ENCODE measurements around the gene DUSP16. TPM values are rescaled to one million over a fixed set of nuclear protein-coding genes. Genes with fewer than 3 reads are reported as not detected.
"Not testable (repeated sequence)": the region's sequence is repeated elsewhere in the genome, so short reads cannot be mapped to it uniquely, and the experiment has no call there.

The DUSP16 gene
- total RNA-seq, 1 donor from 2014 or later: 26.1 TPM

GRCh38 chr12:12572659-12573058, 10.0 kb upstream of the DUSP16 start:
- Mint-ChIP-seq H3K27me3 (ENCODE audit: insufficient read depth, low read depth) (no peaks in the 10 kb centered on the region), H3K4me1 (no peaks in the 10 kb centered on the region), H3K4me3 (no peak overlapping the region), H3K36me3 (no peaks in the 10 kb centered on the region), H3K9me3 (peaks cover under 1% of the 10 kb centered on the region), H3K27ac (no peak overlapping the region)
- H3K4me1 ChIP-seq: no peaks in the 10 kb centered on the region
- no peak overlapping the region for H3K9ac ChIP-seq
- no peaks in the 10 kb centered on the region for H4K20me1 ChIP-seq (ENCODE audit: low read depth)
- TF ChIP-seq EZH2 (IDR thresholded peaks at IDR 0.05) (no peak), CTCF (IDR thresholded peaks at IDR 0.05) (no peak), EZH2phosphoT487 (IDR thresholded peaks at IDR 0.05) (no peak)
- H3F3A ChIP-seq (ENCODE audit: low read depth): no peaks in the 10 kb centered on the region
- no peak overlapping the region for H2AFZ ChIP-seq (replicated peaks)
- H3K4me2 ChIP-seq: no peak overlapping the region
- H3K27me3 ChIP-seq: no peaks in the 10 kb centered on the region
- H3K9me3 ChIP-seq (ENCODE audit: low read depth): no peaks in the 10 kb centered on the region
- H3K27ac ChIP-seq: no peak overlapping the region
- no peaks in the 10 kb centered on the region for H3K79me2 ChIP-seq (ENCODE audit: low read depth)
- no peaks in the 10 kb centered on the region for H3K36me3 ChIP-seq
- DNase-seq (ENCODE audit: low spot score): no peak
- no peak overlapping the region for H3K4me3 ChIP-seq

- not testable (repeated sequence) for H3K36me3 ChIP-seq; H3K27ac ChIP-seq; H2AFZ ChIP-seq (replicated peaks); H3K27me3 Mint-ChIP-seq (ENCODE audit: insufficient read depth, low read depth); H3K4me3 Mint-ChIP-seq; H3K27me3 ChIP-seq; H3K79me2 ChIP-seq (ENCODE audit: low read depth); H3K4me1 Mint-ChIP-seq; H3K4me3 ChIP-seq; DNase-seq (ENCODE audit: low spot score); H3K9ac ChIP-seq; H4K20me1 ChIP-seq (ENCODE audit: low read depth); H3K4me1 ChIP-seq; H3K36me3 Mint-ChIP-seq; H3K9me3 ChIP-seq (ENCODE audit: low read depth); H3K4me2 ChIP-seq; H3K27ac Mint-ChIP-seq
- peaks cover 21% of the 10 kb centered on the region for H3K9me3 Mint-ChIP-seq
- H3F3A ChIP-seq (ENCODE audit: low read depth): peaks cover 27% of the 10 kb centered on the region
Measured at GRCh38 chr12:12565971-12566370, 3.3 kb upstream of the DUSP16 start.

GRCh38 chr12:12564911-12565310, 2.2 kb upstream of the DUSP16 start:
- Histone ChIP-seq H3F3A (ENCODE audit: low read depth) (peaks cover 35% of the 10 kb centered on the region), H2AFZ (replicated peaks) (no peak overlapping the region), H3K36me3 (no peaks in the 10 kb centered on the region), H3K9ac (no peak overlapping the region), H4K20me1 (ENCODE audit: low read depth) (no peaks in the 10 kb centered on the region), H3K4me3 (no peak overlapping the region), H3K27me3 (no peaks in the 10 kb centered on the region), H3K9me3 (ENCODE audit: low read depth) (no peaks in the 10 kb centered on the region), H3K27ac (no peak overlapping the region), H3K79me2 (ENCODE audit: low read depth) (peaks cover 16% of the 10 kb centered on the region), H3K4me1 (peaks cover 14% of the 10 kb centered on the region), H3K4me2 (no peak overlapping the region)
- Mint-ChIP-seq H3K36me3 (peaks cover 5% of the 10 kb centered on the region), H3K4me1 (peaks cover 11% of the 10 kb centered on the region), H3K27ac (peak overlapping the region; percentile 38), H3K4me3 (peak overlapping the region; percentile 19), H3K9me3 (peaks cover 21% of the 10 kb centered on the region), H3K27me3 (ENCODE audit: insufficient read depth, low read depth) (peaks cover 2% of the 10 kb centered on the region)
- no peak for DNase-seq (ENCODE audit: low spot score)
- no peak for TF ChIP-seq EZH2 (IDR thresholded peaks at IDR 0.05)
- TF ChIP-seq CTCF (IDR thresholded peaks at IDR 0.05): no peak
- no peak for TF ChIP-seq EZH2phosphoT487 (IDR thresholded peaks at IDR 0.05)

GRCh38 chr12:12563290-12563928, 746 bp upstream of the DUSP16 start:
- H3K9me3 ChIP-seq (ENCODE audit: low read depth): no peaks in the 10 kb centered on the region
- Mint-ChIP-seq H3K9me3 (peaks cover 21% of the 10 kb centered on the region), H3K27ac (peak overlapping the region; percentile 96), H3K36me3 (peaks cover 5% of the 10 kb centered on the region), H3K4me3 (peak overlapping the region; percentile 90), H3K4me1 (peaks cover 20% of the 10 kb centered on the region), H3K27me3 (ENCODE audit: insufficient read depth, low read depth) (peaks cover 2% of the 10 kb centered on the region)
- peaks cover 35% of the 10 kb centered on the region for H3F3A ChIP-seq (ENCODE audit: low read depth)
- peak; percentile 7 for DNase-seq (ENCODE audit: low spot score)
- H3K4me3 ChIP-seq: peak overlapping the region; percentile 85
- no peak overlapping the region for H3K9ac ChIP-seq
- TF ChIP-seq CTCF (IDR thresholded peaks at IDR 0.05) (no peak), EZH2phosphoT487 (IDR thresholded peaks at IDR 0.05) (no peak), EZH2 (IDR thresholded peaks at IDR 0.05) (no peak)
- peak overlapping the region; percentile 75 for H3K4me2 ChIP-seq
- H3K36me3 ChIP-seq: no peaks in the 10 kb centered on the region
- no peaks in the 10 kb centered on the region for H3K27me3 ChIP-seq
- H4K20me1 ChIP-seq (ENCODE audit: low read depth): peaks cover 7% of the 10 kb centered on the region
- peak overlapping the region; percentile 40 for H3K27ac ChIP-seq
- peaks cover 31% of the 10 kb centered on the region for H3K79me2 ChIP-seq (ENCODE audit: low read depth)
- H2AFZ ChIP-seq (replicated peaks): peak overlapping the region; percentile 75
- H3K4me1 ChIP-seq: peaks cover 28% of the 10 kb centered on the region

Measured in neural progenitor cell (in vitro differentiated cells).